ENCODE measurements around the gene NINL. TPM values are rescaled to one million over a fixed set of nuclear protein-coding genes. Genes with fewer than 3 reads are reported as not detected.

The NINL gene
- total and polyA plus RNA-seq, 2 of the 8 experiments (the other 6 are each of a cell fraction or from before 2014, with no cell fraction given) = 15.3 to 30.0 TPM

DNA sequence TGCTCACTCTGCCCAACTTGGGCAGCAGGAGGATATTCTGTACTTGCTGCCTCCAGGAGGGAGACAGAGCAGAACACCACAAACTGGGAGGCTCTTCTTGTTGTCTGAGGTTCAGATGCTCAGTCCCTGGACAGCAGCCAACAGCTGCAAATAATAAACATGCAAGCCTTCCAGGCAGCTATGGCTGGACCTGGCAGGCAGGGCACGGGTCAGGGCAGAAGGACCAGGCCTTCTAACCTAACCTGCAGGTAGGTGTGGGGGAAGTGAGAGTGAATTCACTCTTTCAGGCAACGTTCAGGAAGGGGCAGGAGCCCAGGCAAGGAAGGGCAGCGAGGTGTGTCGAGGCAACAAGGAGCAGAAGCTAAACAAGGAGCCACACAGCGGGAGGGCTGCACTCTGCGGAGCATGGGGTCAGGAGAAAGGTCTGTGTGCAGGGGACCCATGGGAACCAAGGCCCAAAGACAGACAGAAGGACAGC lies 31.5 kb downstream of the NINL start (continued):
- TF ChIP-seq CHD7 (IDR thresholded peaks at IDR 0.05; ENCODE audit: insufficient replicate concordance, low read length) (no peak), CBX5 (IDR thresholded peaks at IDR 0.05; ENCODE audit: low read depth, low read length) (no peak)
